ENCODE data around the gene HOXC9. TPM values are rescaled to one million over a fixed set of nuclear protein-coding genes. Genes with fewer than 3 reads are reported as not detected.

The HOXC9 gene
- total and polyA plus RNA-seq, 4 donors = not detected

GRCh38 chr12:53965281-53966084 lies 34.5 kb upstream of the HOXC9 start:
- no peak overlapping the region for H3K9ac ChIP-seq (ENCODE audit: low read depth in 1 of 2, low read length in 2 of 2)
- DNase-seq (ENCODE audit: low spot score) = no peak
- H3K9me3 ChIP-seq (ENCODE audit: control insufficient read depth in 4 of 4, low read length in 3 of 4) = peaks cover 0 to 3% (median 0%) of the 10 kb centered on the region in 4 donors
- H3K27ac ChIP-seq (ENCODE audit: low read depth in 1 of 2, low read length in 2 of 2) = no peak overlapping the region
- TF ChIP-seq ATF3 (IDR thresholded peaks at IDR 0.05) = no peak
- 5% methylated on average over 18 of the region's 18 CpGs for WGBS
- peaks cover 0 to 7% (median 4%) of the 10 kb centered on the region in 4 donors for H3K4me1 ChIP-seq (ENCODE audit: control insufficient read depth in 4 of 4, insufficient read depth in 4 of 4, low read length in 3 of 4)
- H3K27me3 ChIP-seq (ENCODE audit: control insufficient read depth in 4 of 4, insufficient read depth in 4 of 4, low read length in 3 of 4) = peaks cover 0 to 65% (median 43%) of the 10 kb centered on the region in 4 donors
- no peaks in the 10 kb centered on the region for H3K36me3 ChIP-seq (ENCODE audit: control insufficient read depth in 4 of 4, insufficient read depth in 3 of 4, low read depth in 1 of 4, low read length in 3 of 4)
- no peak overlapping the region for H3K4me3 ChIP-seq (ENCODE audit: low read depth in 1 of 3, low read length in 3 of 3)

DNA sequence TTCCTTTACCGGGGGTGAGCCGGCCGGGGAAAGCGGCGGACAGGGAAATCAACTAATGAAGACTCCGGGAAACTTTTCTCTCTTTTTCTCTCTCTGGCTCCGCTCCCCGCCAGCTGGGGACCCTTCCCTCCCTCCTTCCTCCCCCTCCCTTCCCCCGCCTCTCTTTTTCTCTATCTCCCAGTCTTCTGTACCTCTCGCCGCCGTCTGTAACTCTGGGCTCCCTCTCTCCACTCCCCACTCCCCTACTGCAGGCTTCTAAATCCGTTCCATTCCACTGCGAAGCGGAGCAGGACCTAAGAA lies 33.9 kb upstream of the HOXC9 start:
- no peak overlapping the region for H3K27ac ChIP-seq (ENCODE audit: low read depth in 1 of 2, low read length in 2 of 2)
- WGBS = 6% methylated on average over 15 of the region's 15 CpGs
- no peak for TF ChIP-seq ATF3 (IDR thresholded peaks at IDR 0.05)
- TF ChIP-seq GABPA (IDR thresholded peaks at IDR 0.05 in 1 of 2, conservative IDR thresholded peaks at IDR 0.05 in 1 of 2) = no peak
- TF ChIP-seq HNF4A (conservative IDR thresholded peaks at IDR 0.05) = no peak
- no peak for TF ChIP-seq CTCF (IDR thresholded peaks at IDR 0.05; ENCODE audit: low read depth, low read length, missing input control)
- TF ChIP-seq FOXA2 (IDR thresholded peaks at IDR 0.05) = no peak
- TF ChIP-seq RAD21 (IDR thresholded peaks at IDR 0.05) = no peak
- TF ChIP-seq TAF1 (conservative IDR thresholded peaks at IDR 0.05) = no peak
- no peak for TF ChIP-seq NR2F2 (IDR thresholded peaks at IDR 0.05)
- TF ChIP-seq HNF4G (IDR thresholded peaks at IDR 0.05) = no peak
- no peak for TF ChIP-seq RXRA (IDR thresholded peaks at IDR 0.05)
- TF ChIP-seq, protein P1, sequence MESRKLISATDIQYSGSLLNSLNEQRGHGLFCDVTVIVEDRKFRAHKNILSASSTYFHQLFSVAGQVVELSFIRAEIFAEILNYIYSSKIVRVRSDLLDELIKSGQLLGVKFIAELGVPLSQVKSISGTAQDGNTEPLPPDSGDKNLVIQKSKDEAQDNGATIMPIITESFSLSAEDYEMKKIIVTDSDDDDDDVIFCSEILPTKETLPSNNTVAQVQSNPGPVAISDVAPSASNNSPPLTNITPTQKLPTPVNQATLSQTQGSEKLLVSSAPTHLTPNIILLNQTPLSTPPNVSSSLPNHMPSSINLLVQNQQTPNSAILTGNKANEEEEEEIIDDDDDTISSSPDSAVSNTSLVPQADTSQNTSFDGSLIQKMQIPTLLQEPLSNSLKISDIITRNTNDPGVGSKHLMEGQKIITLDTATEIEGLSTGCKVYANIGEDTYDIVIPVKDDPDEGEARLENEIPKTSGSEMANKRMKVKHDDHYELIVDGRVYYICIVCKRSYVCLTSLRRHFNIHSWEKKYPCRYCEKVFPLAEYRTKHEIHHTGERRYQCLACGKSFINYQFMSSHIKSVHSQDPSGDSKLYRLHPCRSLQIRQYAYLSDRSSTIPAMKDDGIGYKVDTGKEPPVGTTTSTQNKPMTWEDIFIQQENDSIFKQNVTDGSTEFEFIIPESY (IDR thresholded peaks at IDR 0.05) = no peak
- TF ChIP-seq JUND (IDR thresholded peaks at IDR 0.05) = no peak
- TF ChIP-seq EGR1 (IDR thresholded peaks at IDR 0.05; ENCODE audit: low read depth in 2 of 2) = no peak
- TF ChIP-seq, protein P2, sequence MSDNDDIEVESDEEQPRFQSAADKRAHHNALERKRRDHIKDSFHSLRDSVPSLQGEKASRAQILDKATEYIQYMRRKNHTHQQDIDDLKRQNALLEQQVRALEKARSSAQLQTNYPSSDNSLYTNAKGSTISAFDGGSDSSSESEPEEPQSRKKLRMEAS (IDR thresholded peaks at IDR 0.05) = no peak
- H3K27me3 ChIP-seq (ENCODE audit: control insufficient read depth in 4 of 4, insufficient read depth in 4 of 4, low read length in 3 of 4) = peaks cover 0 to 65% (median 45%) of the 10 kb centered on the region in 4 donors
- no peak overlapping the region for H3K4me3 ChIP-seq (ENCODE audit: low read depth in 1 of 3, low read length in 3 of 3)
- H3K9ac ChIP-seq (ENCODE audit: low read depth in 1 of 2, low read length in 2 of 2) = no peak overlapping the region
- H3K36me3 ChIP-seq (ENCODE audit: control insufficient read depth in 4 of 4, insufficient read depth in 3 of 4, low read depth in 1 of 4, low read length in 3 of 4) = no peaks in the 10 kb centered on the region
- H3K4me1 ChIP-seq (ENCODE audit: control insufficient read depth in 4 of 4, insufficient read depth in 4 of 4, low read length in 3 of 4) = peaks cover 0 to 7% (median 4%) of the 10 kb centered on the region in 4 donors
- H3K9me3 ChIP-seq (ENCODE audit: control insufficient read depth in 4 of 4, low read length in 3 of 4) = peaks cover 0 to 3% (median 0%) of the 10 kb centered on the region in 4 donors
- no peak for DNase-seq (ENCODE audit: low spot score)

Data from liver (tissue), 9 donors.